Natural killer cell (primary cell): ENCODE measurements around the gene ZNF577. TPM values are rescaled to one million over a fixed set of nuclear protein-coding genes. Genes with fewer than 3 reads are reported as not detected.
A peak's percentile ranks its signal among the peaks of the same experiment; 100 is the strongest.

ENCODE experiments used
- ATAC-seq, 3 donors: fragments of 150-1000 bp in 2 of 3; fragments of 200-7000 bp in 1 of 3; cut with Tn5 transposase; 1 replicate in 1 of 3; 2 replicates in 2 of 3; pipeline ENCODE4 v1.10.0; 2021; ENCODE audit warnings: mild to moderate bottlenecking in 2 of 3, moderate library complexity in 2 of 3
- DNase-seq, 2 donors: peaks; one replicate each; pipeline versions ENCODE4 v3.0.0 to v3.0.0-alpha.2; 2013 to 2021; ENCODE audit warnings: mixed read lengths in 1 of 2
- H3K27ac ChIP-seq: one replicate; pipeline ENCODE4 v1.5.1; 2013; ENCODE audit warnings: mild to moderate bottlenecking, low read length
- H3K27me3 ChIP-seq: one replicate; pipeline ENCODE4 v1.6.1; 2013; ENCODE audit warnings: low read length; ENCODE audit not compliant: control insufficient read depth, insufficient read depth
- H3K36me3 ChIP-seq: one replicate; pipeline ENCODE4 v1.6.1; 2013; ENCODE audit warnings: low read length; ENCODE audit not compliant: control insufficient read depth, insufficient read depth
- H3K4me1 ChIP-seq: one replicate; pipeline ENCODE4 v1.6.1; 2013; ENCODE audit warnings: low read length; ENCODE audit not compliant: control insufficient read depth, insufficient read depth
- H3K4me3 ChIP-seq: one replicate; pipeline ENCODE4 v1.5.1; 2013; ENCODE audit warnings: low read length
- H3K9me3 ChIP-seq: one replicate; pipeline ENCODE4 v1.6.1; 2013; ENCODE audit warnings: low read length; ENCODE audit not compliant: control insufficient read depth, insufficient read depth
- H3K27ac Mint-ChIP-seq, 2 donors: one replicate each; pipeline ENCODE4 v1.8.0; 2022; ENCODE audit warnings: mild to moderate bottlenecking in 2 of 2, mixed read lengths in 2 of 2, moderate library complexity in 1 of 2
- H3K27me3 Mint-ChIP-seq, 2 donors: one replicate each; pipeline ENCODE4 v1.8.0; 2022; ENCODE audit warnings: low read depth in 2 of 2, mixed read lengths in 2 of 2
- H3K36me3 Mint-ChIP-seq: one replicate; pipeline ENCODE4 v1.8.0; 2022; ENCODE audit warnings: mixed read lengths
- H3K4me1 Mint-ChIP-seq, 2 donors: one replicate each; pipeline ENCODE4 v1.8.0; 2022; ENCODE audit warnings: mixed read lengths in 2 of 2
- H3K4me3 Mint-ChIP-seq: one replicate; pipeline ENCODE4 v1.8.0; 2022; ENCODE audit warnings: mild to moderate bottlenecking, moderate library complexity, mixed read lengths
- H3K9me3 Mint-ChIP-seq, 2 donors: one replicate each; pipeline ENCODE4 v1.8.0; 2022; ENCODE audit warnings: mixed read lengths in 2 of 2
- CTCF ChIP-seq: fragments of 200-600 bp; IDR thresholded peaks from one replicate; pipeline ENCODE4 v1.8.0; 2022; ENCODE audit warnings: antibody characterized with exemption
- WGBS: methylation state at CpG from one replicate; pipeline ENCODE4 v1.1.7; 2013; ENCODE audit warnings: missing lambda C conversion rate; ENCODE audit not compliant: insufficient coverage; 5-methylcytosine and 5-hydroxymethylcytosine counted together
- intact Hi-C: fragments of 100-400 bp; cut with micrococcal nuclease; formaldehyde crosslinking; loops from one replicate; pipeline ENCODE4 v1.14.2; 2022
- total RNA-seq, 4 donors: library from RNA; stranded (reverse); fragments of 120-200 nt in 1 of 4; gene quantifications; one replicate each; pipeline versions ENCODE4 v1.2.3 to v1.2.4, GENCODE V29; 2013 to 2022

ZNF577 gene
- total RNA-seq, result 10 to 100 TPM in 2 of 3 donors, 1 to 10 TPM in 1; 8.5 to 15.6 (median 12.4) TPM
- 24.6 TPM for total RNA-seq (2013)

- Histone ChIP-seq H3K27me3 (no peaks in the 10 kb centered on the region), H3K27ac (peak within 1 kb of the TSS; percentile 50), H3K4me3 (peak within 1 kb of the TSS; percentile 54), H3K4me1 (peaks cover 3% of the 10 kb centered on the region), H3K9me3 (peaks cover 62% of the 10 kb centered on the region), H3K36me3 (peaks cover 27% of the 10 kb centered on the region)
- Mint-ChIP-seq H3K4me3 (peak within 1 kb of the TSS; percentile 100), H3K27me3 (no peaks in the 10 kb centered on the region), H3K4me1 (peaks cover 13 to 19% of the 10 kb centered on the region in 2 donors), H3K36me3 (peaks cover 50% of the 10 kb centered on the region), H3K27ac (peak within 1 kb of the TSS; percentile 96 to 97), H3K9me3 (peaks cover 8 to 32% of the 10 kb centered on the region in 2 donors)
- no peak for TF ChIP-seq CTCF
- 28% methylated on average over 56 of the region's 56 CpGs for WGBS
- intact Hi-C loops, result loop anchor here (2.0 to 10.0 kb wide), 2 partner anchors 17 to 57 kb away; partner anchors contain the start of gene ZNF649
- ATAC-seq, result peak; percentile 85 to 97 (median 96)
- peak; percentile 73 to 74 for DNase-seq
These were observed at the start of gene ZNF577 for GRCh38 chr19:51887522-51888498. TSS of gene ZNF577 (minus strand) at chr19:51887951. CDS start at chr19:51880382, 7,569 bp downstream.

- peaks cover 36% of the 10 kb centered on the region for H3K9me3 ChIP-seq
- TF ChIP-seq CTCF, result no peak
- no peak overlapping the region for H3K4me3 ChIP-seq
- Mint-ChIP-seq H3K4me3 (no peak overlapping the region), H3K9me3 (peaks cover 4 to 21% of the 10 kb centered on the region in 2 donors), H3K4me1 (peaks cover 29 to 35% of the 10 kb centered on the region in 2 donors), H3K27me3 (no peaks in the 10 kb centered on the region), H3K27ac (no peak overlapping the region), H3K36me3 (peaks cover 41% of the 10 kb centered on the region)
- no peak for ATAC-seq
- DNase-seq, result no peak
- H3K36me3 ChIP-seq, result peaks cover 38% of the 10 kb centered on the region
- H3K4me1 ChIP-seq, result peaks cover 11% of the 10 kb centered on the region
- 93% methylated on average over 8 of the region's 8 CpGs for WGBS
- intact Hi-C loops, result no loop called here
- no peaks in the 10 kb centered on the region for H3K27me3 ChIP-seq
- H3K27ac ChIP-seq, result no peak overlapping the region
These were observed 44.2 kb upstream of the ZNF577 start for GRCh38 chr19:51931921-51932320.

GRCh38 chr19:51927859-51928258 is 40.1 kb upstream of the ZNF577 start:
- Histone ChIP-seq H3K4me3 (peak overlapping the region; percentile 78), H3K27me3 (no peaks in the 10 kb centered on the region), H3K4me1 (peaks cover 16% of the 10 kb centered on the region), H3K9me3 (peaks cover 18% of the 10 kb centered on the region), H3K36me3 (peaks cover 16% of the 10 kb centered on the region), H3K27ac (no peak overlapping the region)
- Mint-ChIP-seq H3K27ac (peak overlapping the region; percentile 86 to 98), H3K27me3 (no peaks in the 10 kb centered on the region), H3K9me3 (peaks cover 7 to 17% of the 10 kb centered on the region in 2 donors), H3K36me3 (peaks cover 25% of the 10 kb centered on the region), H3K4me3 (peak overlapping the region; percentile 96), H3K4me1 (peaks cover 34 to 36% of the 10 kb centered on the region in 2 donors)
- DNase-seq (no peak), ATAC-seq (no peak)
- TF ChIP-seq CTCF, result no peak
- intact Hi-C loops, result loop anchor here (1.0 to 5.0 kb wide), 3 partner anchors 23 to 121 kb away; partner anchors contain the start of genes ZNF432, ZNF615 and ZNF649
- WGBS, result 41% methylated on average over 13 of the region's 13 CpGs
